Keratinocyte (primary cell): ENCODE results near the gene EPHA10. TPM values are rescaled to one million over a fixed set of nuclear protein-coding genes. Genes with fewer than 3 reads are reported as not detected.

Experiments
- DNase-seq: peaks from one replicate; pipeline ENCODE4 v3.0.0-alpha.2; 2011; ENCODE audit warnings: low read depth, missing footprints, low spot score
- FAIRE-seq: peaks from 2 replicates; lab custom pipeline; 2011; peaks lifted over from hg19 to GRCh38; lab: Jason Lieb, UNC
- H2AFZ ChIP-seq: 2 replicates; pipeline ENCODE4 v1.6.0; 2012; ENCODE audit warnings: low read length, control low read depth, inconsistent platforms; ENCODE audit not compliant: control insufficient read depth
- H3K27ac ChIP-seq: 2 replicates; pipeline ENCODE4 v1.5.1; 2011; ENCODE audit warnings: low read length; ENCODE audit not compliant: control insufficient read depth, insufficient read depth
- H3K27me3 ChIP-seq: 3 replicates; pipeline ENCODE4 v1.6.0; 2011; ENCODE audit warnings: low read length; ENCODE audit not compliant: control insufficient read depth, insufficient read depth; ENCODE audit errors: extremely low read depth
- H3K36me3 ChIP-seq, 2 experiments: 2 replicates in 1 of 2; 3 replicates in 1 of 2; pipeline ENCODE4 v1.5.1; 2011; ENCODE audit warnings: low read length in 2 of 2, mild to moderate bottlenecking in 1 of 2; ENCODE audit not compliant: control insufficient read depth in 2 of 2, insufficient read depth in 2 of 2; ENCODE audit errors: extremely low read depth in 1 of 2
- H3K4me1 ChIP-seq: 3 replicates; pipeline ENCODE4 v1.5.1; 2011; ENCODE audit warnings: low read length; ENCODE audit not compliant: control insufficient read depth, insufficient read depth; ENCODE audit errors: extremely low read depth
- H3K4me2 ChIP-seq: 3 replicates; pipeline ENCODE4 v1.6.0; 2011; ENCODE audit warnings: low read depth, low read length; ENCODE audit not compliant: control insufficient read depth, insufficient read depth; ENCODE audit errors: extremely low read depth
- H3K4me3 ChIP-seq, 3 experiments: fragments of 200-600 bp in 1 of 3; sonication (generic) in 1 of 3; 2 replicates in 2 of 3; 3 replicates in 1 of 3; pipeline ENCODE4 v1.5.1; 2011 to 2016; ENCODE audit warnings: low read length in 3 of 3, mild to moderate bottlenecking in 3 of 3, control low read depth in 2 of 3, inconsistent platforms in 1 of 3, low read depth in 1 of 3, mixed read lengths in 1 of 3, mixed run types in 1 of 3, moderate library complexity in 1 of 3; ENCODE audit not compliant: control insufficient read depth in 2 of 3, insufficient read depth in 2 of 3; ENCODE audit errors: extremely low read depth in 1 of 3
- H3K79me2 ChIP-seq: 2 replicates; pipeline ENCODE4 v1.6.0; 2012; ENCODE audit warnings: low read length; ENCODE audit not compliant: control insufficient read depth, insufficient read depth
- H3K9ac ChIP-seq: 3 replicates; pipeline ENCODE4 v1.6.0; 2011; ENCODE audit warnings: low read length; ENCODE audit not compliant: control insufficient read depth, insufficient read depth; ENCODE audit errors: extremely low read depth
- H3K9me1 ChIP-seq: 3 replicates; pipeline ENCODE4 v1.6.0; 2011; ENCODE audit warnings: low read length; ENCODE audit not compliant: control insufficient read depth, insufficient read depth; ENCODE audit errors: extremely low read depth
- H3K9me3 ChIP-seq: 2 replicates; pipeline ENCODE4 v1.5.1; 2012; ENCODE audit warnings: low read depth, low read length; ENCODE audit not compliant: control insufficient read depth
- H4K20me1 ChIP-seq: 3 replicates; pipeline ENCODE4 v1.6.0; 2011; ENCODE audit warnings: low read length; ENCODE audit not compliant: control insufficient read depth, insufficient read depth; ENCODE audit errors: extremely low read depth
- CTCF ChIP-seq, 3 experiments: IDR thresholded peaks in 1 of 3; conservative IDR thresholded peaks in 1 of 3; optimal IDR thresholded peaks in 1 of 3; 2 replicates in 2 of 3; 3 replicates in 1 of 3; pipeline versions ENCODE3 to v1.5.1; 2011; ENCODE audit warnings: low read length in 3 of 3, mild to moderate bottlenecking in 3 of 3, moderate library complexity in 2 of 3, control low read depth in 1 of 3, inconsistent platforms in 1 of 3; ENCODE audit not compliant: insufficient read depth in 2 of 3; ENCODE audit errors: extremely low read depth in 1 of 3
- EZH2 ChIP-seq: IDR thresholded peaks from one replicate; pipeline ENCODE4 v1.6.1; 2012; ENCODE audit warnings: inconsistent platforms, mild to moderate bottlenecking, low read length, moderate library complexity
- dilution Hi-C: fragments of 300-500 bp; cut with MboI; formaldehyde crosslinking; loops from one replicate; pipeline ENCODE4 v1.7.0; 2020; ENCODE audit warnings: low sequenced_read_pairs; ENCODE audit not compliant: extremely low pct_ligation_motif_present
- polyA plus RNA-seq, 5 experiments: library from polyadenylated mRNA; depleted of rRNA in 3 of 5; stranded (reverse) in 3 of 5; stranded (forward) in 1 of 5; unstranded in 1 of 5; fragments of >200 nt; gene quantifications; 1 replicate in 1 of 5; 2 replicates in 3 of 5; 3 replicates in 1 of 5; pipeline versions ENCODE4 v1.2.1 to v1.2.3, GENCODE V29; 2011 to 2012; ENCODE audit warnings: missing spikeins in 2 of 5, low read depth in 1 of 5, low replicate concordance in 1 of 5

EPHA10 gene
- polyA plus RNA-seq, 1 donor (not counting 4 experiments of a cell fraction or from before 2014, with no cell fraction given), result not detected

- H3K79me2 ChIP-seq, result no peaks in the 10 kb centered on the region
- H3K9ac ChIP-seq, result no peak overlapping the region
- no peak overlapping the region for H3K4me3 ChIP-seq
- no peaks in the 10 kb centered on the region for H3K9me1 ChIP-seq
- FAIRE-seq (no peak), DNase-seq (no peak)
- no peaks in the 10 kb centered on the region for H4K20me1 ChIP-seq
- no peaks in the 10 kb centered on the region for H3K4me1 ChIP-seq
- H2AFZ ChIP-seq, result no peak overlapping the region
- no peaks in the 10 kb centered on the region for H3K9me3 ChIP-seq
- no peaks in the 10 kb centered on the region for H3K36me3 ChIP-seq
- H3K4me2 ChIP-seq, result no peak overlapping the region
- no peak overlapping the region for H3K27ac ChIP-seq
- dilution Hi-C loops, result loop anchor here (25.0 kb wide), 1 partner anchor 89 kb away; the partner anchor contains the start of gene GNL2
- TF ChIP-seq CTCF (optimal IDR thresholded peaks at IDR 0.05 in 1 of 3, IDR thresholded peaks at IDR 0.05 in 1 of 3, conservative IDR thresholded peaks at IDR 0.05 in 1 of 3; ENCODE audit: extremely low read depth in 1 of 3, insufficient read depth in 2 of 3, low read length in 3 of 3) (no peak), EZH2 (no peak)
- H3K27me3 ChIP-seq, result peaks cover 6% of the 10 kb centered on the region
Measured at GRCh38 chr1:37676281-37677142, 88.4 kb downstream of the EPHA10 start.

GRCh38 chr1:37673920-37674319 lies 91.0 kb downstream of the EPHA10 start:
- no peaks in the 10 kb centered on the region for H3K9me3 ChIP-seq
- no peaks in the 10 kb centered on the region for H3K9me1 ChIP-seq
- TF ChIP-seq EZH2 (no peak), CTCF (optimal IDR thresholded peaks at IDR 0.05 in 1 of 3, IDR thresholded peaks at IDR 0.05 in 1 of 3, conservative IDR thresholded peaks at IDR 0.05 in 1 of 3; ENCODE audit: extremely low read depth in 1 of 3, insufficient read depth in 2 of 3, low read length in 3 of 3) (no peak)
- H3K4me2 ChIP-seq, result no peak overlapping the region
- H3K4me3 ChIP-seq, result no peak overlapping the region
- FAIRE-seq (no peak), DNase-seq (no peak)
- no peaks in the 10 kb centered on the region for H3K79me2 ChIP-seq
- H3K27ac ChIP-seq, result no peak overlapping the region
- H3K36me3 ChIP-seq, result no peaks in the 10 kb centered on the region
- no peaks in the 10 kb centered on the region for H3K4me1 ChIP-seq
- dilution Hi-C loops, result no loop called here
- H2AFZ ChIP-seq, result no peak overlapping the region
- peaks cover 12% of the 10 kb centered on the region for H3K27me3 ChIP-seq
- no peak overlapping the region for H3K9ac ChIP-seq
- H4K20me1 ChIP-seq, result no peaks in the 10 kb centered on the region
